Glutamatergic neuron (in vitro differentiated cells): ENCODE measurements around the gene ANKMY1. TPM values are rescaled to one million over a fixed set of nuclear protein-coding genes. Genes with fewer than 3 reads are reported as not detected.

Experiments used
- DNase-seq: peaks from one replicate; pipeline ENCODE4 v3.0.0; 2022
- H3K27ac Mint-ChIP-seq: one replicate; pipeline ENCODE4 v1.8.0; 2020; ENCODE audit warnings: mild to moderate bottlenecking, mixed read lengths, inconsistent platforms; ENCODE audit not compliant: unreplicated experiment
- H3K27me3 Mint-ChIP-seq: one replicate; pipeline ENCODE4 v1.8.0; 2020; ENCODE audit warnings: mild to moderate bottlenecking, moderate library complexity, mixed read lengths, inconsistent platforms; ENCODE audit not compliant: unreplicated experiment
- H3K36me3 Mint-ChIP-seq: one replicate; pipeline ENCODE4 v1.8.0; 2020; ENCODE audit warnings: mild to moderate bottlenecking, mixed read lengths, inconsistent platforms; ENCODE audit not compliant: unreplicated experiment
- H3K4me1 Mint-ChIP-seq: one replicate; pipeline ENCODE4 v1.8.0; 2020; ENCODE audit warnings: mild to moderate bottlenecking, low read depth, mixed read lengths, inconsistent platforms; ENCODE audit not compliant: unreplicated experiment
- H3K4me3 Mint-ChIP-seq: one replicate; pipeline ENCODE4 v1.8.0; 2020; ENCODE audit warnings: mild to moderate bottlenecking, mixed read lengths, inconsistent platforms; ENCODE audit not compliant: unreplicated experiment
- H3K9me3 Mint-ChIP-seq: one replicate; pipeline ENCODE4 v1.8.0; 2020; ENCODE audit warnings: mild to moderate bottlenecking, moderate library complexity, mixed read lengths, inconsistent platforms; ENCODE audit not compliant: unreplicated experiment
- total RNA-seq: library from RNA; stranded (reverse); fragmentation: NEBNext Ultra II Directional; extraction: Animal tissue kit (Norgen Biotek cat#: 25700); gene quantifications from one replicate; pipeline ENCODE4 v1.2.1, GENCODE V29; 2021; ENCODE audit not compliant: unreplicated experiment
- TF ChIP-seq, protein P1 (sequence below): fragments of 200-600 bp; sonication (generic); IDR thresholded peaks from one replicate; pipeline ENCODE4 v1.5.0; 2021; ENCODE audit not compliant: partially characterized antibody, unreplicated experiment

The ANKMY1 gene
- total RNA-seq, 1 donor from 2014 or later: 9.0 TPM

DNA sequence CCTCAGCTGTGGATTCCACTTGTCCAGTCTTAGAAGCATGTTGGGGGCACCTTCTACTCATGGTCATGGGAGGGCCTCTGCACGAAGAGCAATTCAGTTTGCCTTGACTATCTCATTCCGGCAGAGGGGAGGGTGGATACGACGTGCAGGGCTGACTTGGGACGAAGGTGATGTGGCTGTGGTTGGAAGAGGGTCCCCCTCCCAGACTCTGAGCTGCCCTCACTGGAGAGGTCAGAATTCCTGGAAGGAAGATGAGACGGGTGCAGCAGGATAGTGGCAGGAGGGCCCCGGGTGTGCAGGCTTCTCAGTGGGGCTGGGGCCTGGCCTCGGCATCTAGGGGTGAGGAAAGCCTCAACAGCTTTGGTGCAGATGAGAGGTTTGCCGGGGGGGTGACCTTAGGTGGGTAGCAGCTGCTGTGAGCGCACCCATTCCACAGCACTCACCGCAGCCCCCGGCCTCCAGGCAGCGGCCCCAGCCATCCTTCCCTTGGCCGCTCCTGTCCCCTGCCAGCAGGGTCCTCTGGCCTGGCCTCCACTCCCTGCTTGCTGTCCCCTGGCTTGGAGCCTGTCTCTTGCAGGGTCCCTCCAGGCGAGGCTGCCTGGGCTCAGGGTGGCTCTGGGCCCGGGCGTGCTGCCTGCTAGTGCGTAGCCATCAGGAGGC lies 13.7 kb upstream of the ANKMY1 start:
- peaks cover 4% of the 10 kb centered on the region for H3K9me3 Mint-ChIP-seq
- peak; percentile 15 for DNase-seq
- TF ChIP-seq, protein P1, sequence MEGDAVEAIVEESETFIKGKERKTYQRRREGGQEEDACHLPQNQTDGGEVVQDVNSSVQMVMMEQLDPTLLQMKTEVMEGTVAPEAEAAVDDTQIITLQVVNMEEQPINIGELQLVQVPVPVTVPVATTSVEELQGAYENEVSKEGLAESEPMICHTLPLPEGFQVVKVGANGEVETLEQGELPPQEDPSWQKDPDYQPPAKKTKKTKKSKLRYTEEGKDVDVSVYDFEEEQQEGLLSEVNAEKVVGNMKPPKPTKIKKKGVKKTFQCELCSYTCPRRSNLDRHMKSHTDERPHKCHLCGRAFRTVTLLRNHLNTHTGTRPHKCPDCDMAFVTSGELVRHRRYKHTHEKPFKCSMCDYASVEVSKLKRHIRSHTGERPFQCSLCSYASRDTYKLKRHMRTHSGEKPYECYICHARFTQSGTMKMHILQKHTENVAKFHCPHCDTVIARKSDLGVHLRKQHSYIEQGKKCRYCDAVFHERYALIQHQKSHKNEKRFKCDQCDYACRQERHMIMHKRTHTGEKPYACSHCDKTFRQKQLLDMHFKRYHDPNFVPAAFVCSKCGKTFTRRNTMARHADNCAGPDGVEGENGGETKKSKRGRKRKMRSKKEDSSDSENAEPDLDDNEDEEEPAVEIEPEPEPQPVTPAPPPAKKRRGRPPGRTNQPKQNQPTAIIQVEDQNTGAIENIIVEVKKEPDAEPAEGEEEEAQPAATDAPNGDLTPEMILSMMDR: no peak
- no peak overlapping the region for H3K4me3 Mint-ChIP-seq
- H3K4me1 Mint-ChIP-seq: peaks cover 4% of the 10 kb centered on the region
- no peaks in the 10 kb centered on the region for H3K36me3 Mint-ChIP-seq
- H3K27me3 Mint-ChIP-seq: peaks cover 14% of the 10 kb centered on the region
- H3K27ac Mint-ChIP-seq: no peak overlapping the region

DNA sequence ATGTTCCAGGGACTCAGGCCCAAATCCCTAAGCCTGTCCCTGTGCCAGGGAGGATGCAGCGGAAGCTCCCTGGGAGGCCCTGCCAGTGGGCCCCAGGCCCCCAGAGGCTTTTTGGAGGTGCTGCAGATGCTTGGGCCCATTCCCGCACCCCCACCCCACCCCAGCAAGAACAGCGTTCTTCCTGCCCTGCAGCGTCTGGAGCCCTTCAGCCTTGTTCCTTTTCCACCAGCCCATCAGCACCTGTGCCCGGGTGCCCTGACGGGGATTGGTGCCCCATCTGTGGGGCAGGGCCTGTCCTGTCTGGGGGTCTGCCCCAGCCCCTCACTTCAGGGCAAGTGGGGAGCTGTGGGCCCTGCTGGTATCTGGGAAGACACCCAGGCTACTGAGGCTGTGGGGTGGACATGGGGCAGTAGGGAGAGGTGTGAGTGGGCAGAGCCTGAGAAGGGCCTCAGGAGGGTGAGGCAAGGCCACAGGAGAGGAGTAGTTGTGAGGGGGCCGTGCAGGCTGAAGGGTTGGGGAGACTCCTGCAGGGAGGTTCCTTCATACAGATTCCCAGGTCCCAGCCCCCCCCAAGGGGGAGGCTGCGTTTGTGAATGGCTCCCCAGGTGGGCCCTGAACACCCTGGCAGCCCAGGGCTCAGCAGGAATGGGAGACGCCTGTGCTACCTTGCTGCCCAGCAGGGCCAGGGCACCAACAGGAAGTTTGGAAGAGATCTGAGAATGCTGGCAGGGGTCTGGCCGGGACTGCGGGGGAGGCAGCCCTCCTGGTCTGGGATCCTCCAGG lies 12.9 kb upstream of the ANKMY1 start:
- TF ChIP-seq, protein P1: no peak
- Mint-ChIP-seq H3K27ac (no peak overlapping the region), H3K27me3 (peaks cover 14% of the 10 kb centered on the region), H3K4me3 (no peak overlapping the region), H3K4me1 (peaks cover 4% of the 10 kb centered on the region), H3K36me3 (no peaks in the 10 kb centered on the region), H3K9me3 (peaks cover 3% of the 10 kb centered on the region)
- DNase-seq: peak; percentile 14

DNA sequence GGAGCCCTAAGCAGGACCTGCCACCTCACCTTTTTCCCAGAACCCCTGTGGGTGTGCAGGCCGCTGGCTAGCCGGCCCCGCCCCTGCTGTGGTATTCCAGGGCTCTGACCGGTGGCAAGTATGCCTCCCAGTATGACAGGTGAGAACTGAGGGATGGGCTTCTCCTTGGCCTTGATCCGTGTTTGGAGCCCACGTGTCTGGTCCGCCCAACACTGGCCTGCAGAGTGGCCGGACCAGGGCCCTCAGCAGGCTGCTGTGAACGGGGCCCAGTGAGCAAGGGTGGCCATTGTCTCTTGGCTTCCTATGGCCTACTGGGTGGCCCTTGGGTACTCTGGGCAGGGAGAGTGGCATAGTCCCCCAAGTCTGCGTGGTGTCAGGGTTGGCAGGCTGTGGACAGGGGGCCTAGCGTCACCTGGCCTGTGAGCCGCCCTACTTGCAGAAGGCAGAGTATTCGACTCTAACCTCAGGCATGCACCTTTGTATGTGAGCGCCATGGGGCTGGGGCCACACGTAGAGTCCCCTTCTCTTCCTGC lies 12.3 kb upstream of the ANKMY1 start:
- Mint-ChIP-seq H3K4me3 (no peak overlapping the region), H3K27me3 (peaks cover 14% of the 10 kb centered on the region), H3K9me3 (peaks cover 3% of the 10 kb centered on the region), H3K36me3 (no peaks in the 10 kb centered on the region), H3K27ac (no peak overlapping the region), H3K4me1 (peaks cover 4% of the 10 kb centered on the region)
- peak; percentile 13 for DNase-seq
- TF ChIP-seq, protein P1: no peak

DNA sequence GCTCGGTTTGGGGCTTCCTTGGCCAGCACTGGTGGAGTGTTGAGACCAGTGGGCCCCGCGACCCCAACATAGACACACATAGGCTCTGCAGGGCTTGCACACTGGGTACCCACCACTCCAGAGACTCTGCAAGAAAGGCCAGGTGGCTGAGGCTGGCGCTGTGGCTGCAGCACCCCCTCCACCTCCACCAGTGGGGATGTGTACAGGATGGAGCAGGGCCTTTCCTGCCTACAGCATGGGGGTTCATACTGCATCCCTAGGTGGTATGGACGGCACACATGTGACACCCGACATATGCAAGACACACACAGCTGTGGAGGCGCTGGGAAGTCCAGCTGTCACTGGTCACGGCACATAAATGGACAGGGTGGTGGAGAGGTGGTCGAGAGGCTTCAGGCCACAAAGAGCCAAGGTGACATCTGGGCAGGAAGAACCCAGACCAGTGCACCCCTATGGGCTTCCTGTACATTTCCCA lies 11.8 kb upstream of the ANKMY1 start:
- peaks cover 4% of the 10 kb centered on the region for H3K4me1 Mint-ChIP-seq
- H3K4me3 Mint-ChIP-seq: peak overlapping the region; percentile 74
- H3K9me3 Mint-ChIP-seq: peaks cover 3% of the 10 kb centered on the region
- TF ChIP-seq, protein P1: no peak
- H3K27ac Mint-ChIP-seq: no peak overlapping the region
- no peaks in the 10 kb centered on the region for H3K36me3 Mint-ChIP-seq
- DNase-seq: no peak
- H3K27me3 Mint-ChIP-seq: peaks cover 16% of the 10 kb centered on the region
